ENCODE data around the gene C16orf54. TPM values are rescaled to one million over a fixed set of nuclear protein-coding genes. Genes with fewer than 3 reads are reported as not detected.
"Not testable (repeated sequence)": the region's sequence is repeated elsewhere in the genome, so short reads cannot be mapped to it uniquely, and the experiment has no call there.

Gene C16orf54
- total RNA-seq, 1 donor from 2014 or later: 0.74 TPM

- DNase-seq; ATAC-seq; intact Hi-C loops (cut with micrococcal nuclease): not testable (repeated sequence)
Observed at GRCh38 chr16:29772330-29772729, 26.5 kb upstream of the C16orf54 start.

- ATAC-seq: no peak
- no peak for DNase-seq
- intact Hi-C loops (cut with micrococcal nuclease): no loop called here
Observed at GRCh38 chr16:29770250-29770929, 24.6 kb upstream of the C16orf54 start.

GRCh38 chr16:29769507-29769906 is 23.7 kb upstream of the C16orf54 start:
- DNase-seq (no peak), ATAC-seq (no peak)
- intact Hi-C loops (cut with micrococcal nuclease): no loop called here

- DNase-seq: no peak
- intact Hi-C loops (cut with micrococcal nuclease): no loop called here
- ATAC-seq: no peak
Observed at GRCh38 chr16:29767062-29767461, 21.3 kb upstream of the C16orf54 start.

- no peak for ATAC-seq
- intact Hi-C loops (cut with micrococcal nuclease): no loop called here
Observed at GRCh38 chr16:29766571-29766970, 20.8 kb upstream of the C16orf54 start.

GRCh38 chr16:29765167-29766032 is 19.6 kb upstream of the C16orf54 start:
- ATAC-seq: peak; percentile 75
- intact Hi-C loops (cut with micrococcal nuclease): no loop called here
- DNase-seq: no peak

More at GRCh38 chr16:29766571-29766970, 20.8 kb upstream of the C16orf54 start:
- DNase-seq: no peak

GRCh38 chr16:29763326-29763725 is 17.5 kb upstream of the C16orf54 start:
- no peak for ATAC-seq
- intact Hi-C loops (cut with micrococcal nuclease): no loop called here
- no peak for DNase-seq

GRCh38 chr16:29761882-29762281 is 16.1 kb upstream of the C16orf54 start:
- DNase-seq (no peak), ATAC-seq (no peak)
- intact Hi-C loops (cut with micrococcal nuclease): no loop called here

- intact Hi-C loops (cut with micrococcal nuclease); ATAC-seq; DNase-seq: not testable (repeated sequence)
Observed at GRCh38 chr16:29761280-29761651, 15.5 kb upstream of the C16orf54 start.

- intact Hi-C loops (cut with micrococcal nuclease): no loop called here
- ATAC-seq: no peak
- no peak for DNase-seq
Observed at GRCh38 chr16:29760567-29761279, 14.9 kb upstream of the C16orf54 start.

GRCh38 chr16:29757950-29758466 is 12.2 kb upstream of the C16orf54 start:
- peak; percentile 42 for ATAC-seq
- no peak for DNase-seq

GRCh38 chr16:29757086-29757485 is 11.3 kb upstream of the C16orf54 start:
- intact Hi-C loops (cut with micrococcal nuclease); ATAC-seq; DNase-seq: not testable (repeated sequence)

More at GRCh38 chr16:29757950-29758466, 12.2 kb upstream of the C16orf54 start:
- intact Hi-C loops (cut with micrococcal nuclease): no loop called here

GRCh38 chr16:29756654-29757053 is 10.9 kb upstream of the C16orf54 start:
- DNase-seq (no peak), ATAC-seq (no peak)
- intact Hi-C loops (cut with micrococcal nuclease): no loop called here

- ATAC-seq: no peak
- intact Hi-C loops (cut with micrococcal nuclease): no loop called here
- no peak for DNase-seq
Observed at GRCh38 chr16:29753516-29753915, 7.7 kb upstream of the C16orf54 start.

GRCh38 chr16:29748760-29749149 is 3.0 kb upstream of the C16orf54 start:
- DNase-seq; intact Hi-C loops (cut with micrococcal nuclease); ATAC-seq: not testable (repeated sequence)

GRCh38 chr16:29747947-29748759 is 2.4 kb upstream of the C16orf54 start:
- no peak for DNase-seq

GRCh38 chr16:29746518-29746917 is 728 bp upstream of the C16orf54 start:
- intact Hi-C loops (cut with micrococcal nuclease); ATAC-seq; DNase-seq: not testable (repeated sequence)

More at GRCh38 chr16:29747947-29748759, 2.4 kb upstream of the C16orf54 start:
- intact Hi-C loops (cut with micrococcal nuclease): no loop called here
- no peak for ATAC-seq

- ATAC-seq: peak; percentile 48
- intact Hi-C loops (cut with micrococcal nuclease): no loop called here
- DNase-seq: no peak
Observed at GRCh38 chr16:29745121-29745852, 503 bp downstream of the C16orf54 start.

All from left ventricle myocardium superior (tissue), 1 donor.